A375 (cell line): ENCODE measurements around the gene SENP8. TPM values are rescaled to one million over a fixed set of nuclear protein-coding genes. Genes with fewer than 3 reads are reported as not detected.

Experiments
- total RNA-seq: library from RNA; depleted of rRNA; stranded (reverse); fragments of >200 nt; shearing (Covaris generic); gene quantifications from 2 replicates; pipeline ENCODE4 v1.2.3, GENCODE V29; 2014; rRNA removed

The SENP8 gene
- total RNA-seq = 1.3 and 1.5 TPM in 2 replicates

GRCh38 chr15:72118017-72118978 is at the start of gene SENP8, which contains the start of gene MYO9A:
TSS of gene SENP8 (plus strand) at chr15:72118403. CDS start at chr15:72139624, 21,221 bp downstream.
TSS of gene MYO9A (minus strand) at chr15:72118150. CDS start at chr15:72046563, 71,587 bp downstream.

Other genes starting within 250 kb of the SENP8 start
- 12.0 and 13.7 TPM in 2 replicates for gene MYO9A, start 253 bp upstream of the SENP8 start, total RNA-seq
- gene GRAMD2A, start 79.4 kb downstream of the SENP8 start, total RNA-seq = 0.21 TPM in 1 of 2 replicates, not detected in the other
- 1,823 and 2,030 TPM in 2 replicates for gene PKM, start 112.8 kb downstream of the SENP8 start, total RNA-seq
- gene PARP6, start 154.2 kb downstream of the SENP8 start, total RNA-seq = 32.7 and 35.5 TPM in 2 replicates
- gene CELF6, start 201.8 kb downstream of the SENP8 start, total RNA-seq = 0.53 TPM in 1 of 2 replicates, not detected in the other